Kidney (tissue), 14 donors: ENCODE data around the gene GABRR1. TPM values are rescaled to one million over a fixed set of nuclear protein-coding genes. Genes with fewer than 3 reads are reported as not detected.
"Not testable (repeated sequence)": the region's sequence is repeated elsewhere in the genome, so short reads cannot be mapped to it uniquely, and the experiment has no call there.

Source experiments
- DNase-seq, 5 donors: peaks; one replicate each; pipeline ENCODE4 v3.0.0-alpha.2; 2013 to 2020
- FAIRE-seq: peaks from 2 replicates; lab custom pipeline; 2012; peaks lifted over from hg19 to GRCh38; lab: Jason Lieb, UNC
- H3K27ac ChIP-seq, 2 donors: one replicate each; pipeline ENCODE4 v1.7.0; 2013; ENCODE audit warnings: low read depth in 2 of 2, low read length in 2 of 2, inconsistent platforms in 1 of 2
- H3K27me3 ChIP-seq: one replicate; pipeline ENCODE4 v1.7.1; 2013; ENCODE audit warnings: low read length, inconsistent platforms; ENCODE audit not compliant: control insufficient read depth, insufficient read depth
- H3K36me3 ChIP-seq, 3 donors: one replicate each; pipeline versions ENCODE4 v1.7.0 to v1.7.1; 2013; ENCODE audit warnings: low read length in 3 of 3, control low read depth in 1 of 3, inconsistent platforms in 1 of 3; ENCODE audit not compliant: insufficient read depth in 3 of 3, control insufficient read depth in 2 of 3
- H3K4me1 ChIP-seq, 3 donors: one replicate each; pipeline versions ENCODE4 v1.7.0 to v1.7.1; 2013; ENCODE audit warnings: low read length in 3 of 3, inconsistent platforms in 1 of 3, low read depth in 1 of 3; ENCODE audit not compliant: control insufficient read depth in 2 of 3, insufficient read depth in 2 of 3
- H3K4me3 ChIP-seq, 3 donors: one replicate each; pipeline versions ENCODE4 v1.7.0 to v1.8.1; 2013; ENCODE audit warnings: low read length in 3 of 3, control low read depth in 1 of 3, inconsistent platforms in 1 of 3
- H3K9ac ChIP-seq, 3 donors: one replicate each; pipeline versions ENCODE4 v1.7.0 to v1.7.1; 2013; ENCODE audit warnings: low read length in 3 of 3, control low read depth in 1 of 3, inconsistent platforms in 1 of 3
- H3K9me3 ChIP-seq, 3 donors: one replicate each; pipeline versions ENCODE4 v1.7.0 to v1.7.1; 2013; ENCODE audit warnings: low read length in 3 of 3, control low read depth in 1 of 3, inconsistent platforms in 1 of 3; ENCODE audit not compliant: control insufficient read depth in 2 of 3, insufficient read depth in 1 of 3
- intact Hi-C: fragments of 100-400 bp; cut with DNase I; formaldehyde crosslinking; loops from one replicate; pipeline ENCODE4 v1.11.1; 2022
- polyA plus RNA-seq: library from polyadenylated mRNA; stranded (reverse); fragments of 350-450 nt; fragmentation: Illumina TruSeq; extraction: RNeasy Lipid Tissue Mini Kit (QIAGEN cat#74804); gene quantifications from one replicate; pipeline ENCODE4 v1.2.3, GENCODE V29; 2014; ENCODE audit warnings: low read depth, low replicate concordance; ENCODE audit not compliant: insufficient read depth
- total RNA-seq: library from RNA; stranded (reverse); fragmentation: NEBNext Ultra II Directional; extraction: Animal tissue kit (Norgen Biotek cat#: 25700); gene quantifications from one replicate; pipeline ENCODE4 v1.2.1, GENCODE V29; 2021
- TF ChIP-seq, protein P1 (sequence below): IDR thresholded peaks from 3 replicates; pipeline ENCODE4 v1.5.1; 2012; ENCODE audit warnings: mild to moderate bottlenecking, moderate library complexity, borderline replicate concordance; ENCODE audit not compliant: insufficient read depth; ENCODE audit errors: extremely low read depth
- donor health status: control.
- donor health status: control.
- donor health status: control.
- donor health status: control.
- donor health status: control.
- donor health status: DM: yes; HTN: yes; CAD: no.
- donor health status: Normal renal cell carcinoma (clear cell type).

The GABRR1 gene
- total and polyA plus RNA-seq, 2 donors from 2014 or later, result not detected

GRCh38 chr6:89242574-89243330, 25.6 kb upstream of the GABRR1 start:
- DNase-seq (peak in 3 of 5 donors; percentile 38 to 85 (median 67)), FAIRE-seq (no peak)
- intact Hi-C loops, result loop anchor here (10.0 kb wide), 1 partner anchor 258 kb away; no protein-coding TSS in a partner anchor
- Histone ChIP-seq H3K27me3 (no peaks in the 10 kb centered on the region), H3K9ac (no peak overlapping the region), H3K36me3 (no peaks in the 10 kb centered on the region), H3K4me3 (no peak overlapping the region), H3K9me3 (no peaks in the 10 kb centered on the region), H3K4me1 (peaks cover 0 to 7% (median 0%) of the 10 kb centered on the region in 3 donors), H3K27ac (no peak overlapping the region)
- TF ChIP-seq, protein P1, sequence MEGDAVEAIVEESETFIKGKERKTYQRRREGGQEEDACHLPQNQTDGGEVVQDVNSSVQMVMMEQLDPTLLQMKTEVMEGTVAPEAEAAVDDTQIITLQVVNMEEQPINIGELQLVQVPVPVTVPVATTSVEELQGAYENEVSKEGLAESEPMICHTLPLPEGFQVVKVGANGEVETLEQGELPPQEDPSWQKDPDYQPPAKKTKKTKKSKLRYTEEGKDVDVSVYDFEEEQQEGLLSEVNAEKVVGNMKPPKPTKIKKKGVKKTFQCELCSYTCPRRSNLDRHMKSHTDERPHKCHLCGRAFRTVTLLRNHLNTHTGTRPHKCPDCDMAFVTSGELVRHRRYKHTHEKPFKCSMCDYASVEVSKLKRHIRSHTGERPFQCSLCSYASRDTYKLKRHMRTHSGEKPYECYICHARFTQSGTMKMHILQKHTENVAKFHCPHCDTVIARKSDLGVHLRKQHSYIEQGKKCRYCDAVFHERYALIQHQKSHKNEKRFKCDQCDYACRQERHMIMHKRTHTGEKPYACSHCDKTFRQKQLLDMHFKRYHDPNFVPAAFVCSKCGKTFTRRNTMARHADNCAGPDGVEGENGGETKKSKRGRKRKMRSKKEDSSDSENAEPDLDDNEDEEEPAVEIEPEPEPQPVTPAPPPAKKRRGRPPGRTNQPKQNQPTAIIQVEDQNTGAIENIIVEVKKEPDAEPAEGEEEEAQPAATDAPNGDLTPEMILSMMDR, result peak; percentile 39

- TF ChIP-seq, protein P1, result no peak
- H3K4me1 ChIP-seq, result peaks cover 0 to 7% (median 0%) of the 10 kb centered on the region in 3 donors
- DNase-seq (no peak), FAIRE-seq (no peak)
- H3K4me3 ChIP-seq, result no peak overlapping the region
- no peak overlapping the region for H3K27ac ChIP-seq
- no peaks in the 10 kb centered on the region for H3K36me3 ChIP-seq
- H3K9ac ChIP-seq, result no peak overlapping the region
- no peaks in the 10 kb centered on the region for H3K9me3 ChIP-seq
- intact Hi-C loops, result no loop called here
- H3K27me3 ChIP-seq, result no peaks in the 10 kb centered on the region
These were observed 22.2 kb upstream of the GABRR1 start for GRCh38 chr6:89239338-89239737.

DNA sequence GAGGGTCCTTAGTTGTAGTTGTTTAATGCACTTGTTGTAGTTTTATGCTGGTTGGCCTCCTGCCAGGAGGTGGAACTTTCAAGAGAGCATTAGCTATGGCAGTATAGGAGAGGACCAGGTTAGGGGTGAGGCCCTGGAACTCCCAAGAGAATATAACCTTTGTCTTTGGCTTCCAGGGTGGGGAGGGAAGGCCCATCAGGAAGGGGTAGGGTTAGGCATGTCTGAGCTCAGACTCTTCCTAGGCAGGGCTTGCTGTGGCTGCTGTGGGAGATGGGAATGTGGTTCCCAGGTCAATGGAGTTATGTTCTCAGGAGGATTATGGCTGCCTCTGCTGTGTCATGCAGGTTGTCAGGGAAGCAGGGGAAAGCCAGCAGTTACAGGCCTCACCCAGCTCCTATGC, 20.0 kb upstream of the GABRR1 start:
- DNase-seq, result no peak
- Histone ChIP-seq H3K9ac (no peak overlapping the region), H3K27me3 (no peaks in the 10 kb centered on the region), H3K4me3 (no peak overlapping the region), H3K27ac (no peak overlapping the region), H3K4me1 (no peaks in the 10 kb centered on the region), H3K9me3 (no peaks in the 10 kb centered on the region), H3K36me3 (no peaks in the 10 kb centered on the region)
- intact Hi-C loops, result no loop called here
- FAIRE-seq, result no peak
- TF ChIP-seq, protein P1, result no peak

DNA sequence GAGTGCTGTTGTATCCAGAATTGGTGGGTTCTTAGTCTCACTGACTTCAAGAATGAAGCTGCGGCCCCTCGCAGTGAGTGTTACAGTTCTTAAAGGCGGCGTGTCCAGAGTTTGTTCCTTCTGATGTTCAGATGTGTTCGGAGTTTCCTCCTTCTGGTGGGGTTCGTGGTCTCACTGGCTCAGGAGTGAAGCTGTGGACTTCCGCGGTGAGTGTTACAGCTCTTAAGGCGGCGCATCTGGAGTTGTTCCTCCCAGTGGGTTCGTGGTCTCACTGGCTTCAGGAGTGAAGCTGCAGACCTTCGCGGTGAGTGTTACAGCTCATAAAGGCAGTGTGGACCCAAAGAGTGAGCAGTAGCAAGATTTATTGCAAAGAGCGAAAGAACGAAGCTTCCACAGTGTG, 16.4 kb upstream of the GABRR1 start:
- FAIRE-seq, H3K36me3 ChIP-seq, intact Hi-C loops, H3K9me3 ChIP-seq, H3K27me3 ChIP-seq, H3K27ac ChIP-seq, H3K4me3 ChIP-seq, H3K4me1 ChIP-seq, DNase-seq, H3K9ac ChIP-seq: not testable (repeated sequence)
